GM19351 (cell line): Measurements from ENCODE around the gene TRIM47.

Experiments
- ATAC-seq: cut with Tn5 transposase; IDR thresholded peaks from one replicate; pipeline ENCODE4 v1.9.1; 2021; ENCODE audit warnings: mild to moderate bottlenecking, moderate library complexity; ENCODE audit not compliant: unreplicated experiment

TRIM47 gene

DNA sequence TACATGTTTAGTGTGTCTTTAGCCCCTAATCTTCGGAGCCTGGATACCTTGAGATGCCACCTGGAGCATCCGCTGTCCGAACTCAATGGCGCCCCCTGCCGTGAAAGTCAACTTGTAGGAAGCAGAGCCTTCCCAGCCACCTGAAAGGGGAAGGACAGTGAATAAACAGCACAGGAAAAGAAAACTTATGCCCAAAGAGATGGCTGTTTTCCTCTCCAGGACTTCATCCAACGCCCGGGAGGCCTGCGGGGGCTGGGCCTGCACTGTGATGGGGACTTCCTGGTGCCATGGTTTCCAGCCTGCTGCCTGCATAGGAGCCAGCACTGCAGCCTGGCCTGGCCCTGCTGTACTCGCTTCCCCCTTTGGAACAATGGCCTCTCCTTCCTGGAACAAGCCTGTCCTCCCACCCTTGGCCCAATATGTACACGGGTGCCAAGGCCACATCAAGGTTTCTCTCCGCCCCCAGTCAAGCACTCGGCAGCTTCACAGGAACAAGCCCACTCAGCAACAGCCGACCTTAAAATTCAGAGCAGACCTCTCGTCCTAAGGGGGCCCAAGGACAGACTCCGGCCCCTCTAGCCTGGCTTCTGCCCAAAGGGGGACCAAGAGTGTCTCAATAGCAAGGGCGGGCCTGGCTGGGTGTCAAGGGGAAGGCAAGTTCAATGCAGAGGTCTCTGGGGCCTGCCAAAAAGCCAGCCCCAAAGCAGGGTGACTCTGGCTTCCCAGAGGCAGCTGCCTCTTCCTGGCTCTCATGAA is 29.7 kb downstream of the TRIM47 start:
- ATAC-seq = no peak

DNA sequence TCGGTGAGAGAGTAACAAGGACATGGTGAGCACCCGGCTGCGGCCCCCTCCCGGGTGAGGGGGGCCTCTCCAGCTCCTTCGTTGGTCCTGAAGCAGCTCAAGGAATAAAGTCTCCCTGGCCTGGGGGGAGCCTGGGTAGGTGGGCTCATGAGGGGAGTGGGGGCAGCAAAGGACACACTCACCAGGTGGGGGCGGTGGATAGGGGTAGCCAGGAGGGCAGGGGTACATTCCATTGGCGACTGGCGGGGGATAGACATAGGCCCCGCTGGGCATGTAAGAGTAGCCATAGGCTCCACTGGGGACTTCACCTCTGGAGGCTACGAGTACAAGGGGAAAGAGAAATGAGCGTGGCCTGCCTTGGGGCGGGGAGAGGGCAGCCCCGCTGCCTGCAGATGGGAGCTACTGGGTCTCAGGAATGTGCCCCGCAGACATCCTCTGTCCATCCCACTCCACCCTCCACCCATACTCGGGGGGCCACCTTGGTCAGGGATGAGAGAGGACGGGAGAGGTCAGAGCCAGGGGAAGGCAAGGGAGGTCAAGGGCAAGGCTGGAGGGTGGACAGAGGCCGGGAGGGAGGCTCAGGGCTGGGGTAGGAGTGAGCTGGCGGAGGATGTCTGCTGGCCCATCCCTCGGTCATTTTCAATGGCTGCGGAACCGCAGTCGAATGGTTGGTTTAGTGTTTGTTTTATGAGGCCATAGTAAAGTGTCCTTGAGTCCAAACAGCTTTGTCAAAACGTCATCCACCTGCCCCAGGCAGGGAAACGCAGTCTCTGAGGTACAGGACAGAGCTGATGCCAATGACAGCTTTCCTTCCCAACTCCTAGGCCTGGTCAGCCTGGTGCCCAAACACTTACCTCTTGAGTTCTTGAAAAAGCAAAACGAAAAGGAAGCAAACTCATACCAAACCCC is 30.5 kb downstream of the TRIM47 start:
- ATAC-seq = no peak

DNA sequence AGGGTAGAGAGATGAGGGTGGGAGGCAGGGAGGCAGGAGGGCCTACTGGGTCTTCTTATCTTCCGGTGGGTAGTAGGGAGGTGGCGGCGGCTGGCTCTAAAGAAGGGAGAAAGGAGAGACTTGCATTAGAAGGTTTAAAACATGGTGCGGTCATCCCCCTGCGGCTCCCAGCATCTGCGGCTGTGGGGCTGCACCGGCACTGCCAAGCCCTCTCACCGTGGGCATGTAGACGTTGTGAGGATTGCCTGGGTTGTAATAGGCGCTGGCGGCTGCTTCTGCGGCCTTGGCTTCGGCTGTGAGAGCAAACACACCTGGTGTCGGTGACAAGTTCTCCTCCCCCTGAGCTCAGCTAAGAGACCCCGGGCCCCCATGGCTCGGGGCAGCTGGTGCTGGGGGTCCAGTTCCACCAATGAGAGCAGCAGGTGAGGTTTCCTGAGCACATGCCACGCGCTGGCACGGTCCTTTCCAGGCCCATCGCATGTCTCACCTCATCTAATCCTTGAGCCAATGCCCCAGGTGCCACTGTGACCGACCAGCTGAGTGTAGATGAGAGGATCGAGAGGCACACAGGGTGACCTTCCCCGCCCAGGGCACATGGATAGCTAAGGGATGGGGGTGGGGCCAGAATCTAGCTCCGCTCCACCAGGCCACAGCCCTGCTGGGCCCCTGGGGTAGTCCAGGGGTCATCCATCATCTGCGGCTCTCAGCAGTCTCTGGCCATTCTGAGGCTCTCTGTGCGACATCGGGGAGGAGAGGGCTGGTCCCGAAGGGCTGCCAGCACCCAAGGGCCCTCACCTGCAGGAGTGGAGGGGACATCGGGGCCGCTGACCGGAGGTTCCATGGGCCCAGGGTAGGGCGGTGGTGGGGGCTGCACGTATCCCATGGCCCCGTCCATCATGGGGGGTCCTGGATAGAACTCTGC is 31.4 kb downstream of the TRIM47 start:
- ATAC-seq = no peak

DNA sequence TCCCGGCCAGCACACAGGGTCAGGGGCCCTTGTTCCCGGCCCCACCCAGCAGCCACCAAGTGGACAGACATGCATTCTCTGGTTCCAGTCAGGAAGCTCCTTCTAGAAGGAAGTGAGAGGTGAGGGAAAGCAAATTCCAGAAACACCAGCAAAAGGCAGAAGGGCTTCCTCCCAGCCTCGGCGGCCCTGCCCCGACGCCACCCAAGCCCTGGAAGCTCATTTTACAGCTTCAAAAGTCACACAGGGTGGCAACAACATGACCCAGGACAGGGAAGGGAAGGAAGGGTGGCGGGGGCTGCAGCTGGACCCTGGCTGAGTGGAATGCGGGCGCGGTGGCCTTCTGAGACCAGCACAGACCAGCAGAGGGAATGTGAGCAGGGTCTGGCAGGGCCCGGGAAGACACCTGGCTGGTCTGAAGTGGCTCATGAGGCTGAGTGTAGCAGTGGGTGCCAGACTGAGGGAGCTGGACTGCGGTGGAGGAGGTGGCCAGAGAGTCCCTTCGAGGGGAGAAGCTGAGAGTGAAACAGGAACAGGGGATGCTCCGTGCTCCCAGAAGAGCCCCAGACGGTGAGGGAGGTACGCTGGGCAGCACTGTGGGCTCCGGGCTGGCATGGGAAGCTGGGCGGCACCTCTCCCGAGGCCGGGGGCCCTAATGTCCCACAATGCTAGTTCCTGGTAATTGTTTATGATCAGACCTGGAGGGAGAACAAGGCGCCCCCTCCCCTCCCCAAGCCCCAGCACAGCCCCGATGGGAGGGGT is 32.3 kb downstream of the TRIM47 start:
- ATAC-seq = no peak

DNA sequence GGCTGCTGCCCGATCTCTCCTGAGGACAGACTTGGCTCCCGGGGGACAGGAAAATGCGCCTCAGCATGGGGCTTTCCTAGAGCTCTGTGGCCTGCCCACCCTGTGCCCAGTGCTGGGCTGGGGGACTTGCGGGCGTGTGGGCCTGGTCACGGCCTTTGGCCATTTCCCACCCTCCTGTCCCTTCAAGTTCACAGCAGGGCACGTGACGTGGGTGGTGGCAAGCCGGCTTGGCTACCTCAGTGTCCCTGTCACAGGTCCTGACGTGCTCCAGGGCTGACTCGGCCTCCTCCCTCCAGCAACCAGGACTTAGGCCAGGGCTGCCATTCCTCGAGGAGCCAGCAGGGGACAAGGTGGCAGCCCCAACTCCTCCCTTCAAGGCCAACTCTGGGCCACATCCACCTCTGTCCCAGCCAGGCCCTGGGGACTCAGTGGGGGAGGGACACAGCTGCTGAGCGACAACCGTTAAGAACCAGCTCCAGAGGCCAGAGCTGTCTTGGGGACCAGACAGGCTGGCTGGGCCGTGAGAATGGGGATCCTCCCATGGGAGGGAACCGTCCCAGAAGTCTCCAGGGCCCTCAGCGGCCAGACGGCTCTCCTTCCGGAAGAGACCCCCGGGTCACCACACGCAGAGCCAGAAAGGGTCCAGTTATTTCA is 33.2 kb downstream of the TRIM47 start:
- ATAC-seq = peak; percentile 77

DNA sequence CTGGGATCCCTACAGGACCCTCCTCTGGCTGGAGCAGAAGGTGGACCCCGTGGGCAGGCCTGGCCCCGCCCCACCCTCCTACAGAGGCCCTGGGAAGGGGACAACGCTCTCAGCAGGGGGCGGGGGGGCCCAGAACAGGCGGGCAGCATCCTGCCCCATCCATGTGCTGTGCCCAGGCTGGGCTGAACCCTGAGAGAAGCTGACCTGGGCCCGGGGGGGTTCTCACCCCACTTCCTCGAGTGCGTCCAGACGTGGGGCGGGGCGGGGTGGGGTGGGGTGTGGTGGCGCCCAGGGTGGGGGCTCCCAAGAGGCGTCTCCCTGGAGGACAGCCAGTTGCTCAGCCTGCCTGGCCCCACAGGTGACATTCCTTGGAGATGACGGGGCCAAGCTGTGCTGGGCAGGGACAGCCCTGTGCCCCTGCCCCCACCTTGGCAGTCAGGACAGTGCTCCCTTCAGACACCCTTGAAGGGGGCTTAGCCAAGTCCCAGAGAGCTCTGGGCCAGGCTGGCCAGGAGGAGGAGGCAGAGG is 33.8 kb downstream of the TRIM47 start:
- peak; percentile 7 for ATAC-seq

DNA sequence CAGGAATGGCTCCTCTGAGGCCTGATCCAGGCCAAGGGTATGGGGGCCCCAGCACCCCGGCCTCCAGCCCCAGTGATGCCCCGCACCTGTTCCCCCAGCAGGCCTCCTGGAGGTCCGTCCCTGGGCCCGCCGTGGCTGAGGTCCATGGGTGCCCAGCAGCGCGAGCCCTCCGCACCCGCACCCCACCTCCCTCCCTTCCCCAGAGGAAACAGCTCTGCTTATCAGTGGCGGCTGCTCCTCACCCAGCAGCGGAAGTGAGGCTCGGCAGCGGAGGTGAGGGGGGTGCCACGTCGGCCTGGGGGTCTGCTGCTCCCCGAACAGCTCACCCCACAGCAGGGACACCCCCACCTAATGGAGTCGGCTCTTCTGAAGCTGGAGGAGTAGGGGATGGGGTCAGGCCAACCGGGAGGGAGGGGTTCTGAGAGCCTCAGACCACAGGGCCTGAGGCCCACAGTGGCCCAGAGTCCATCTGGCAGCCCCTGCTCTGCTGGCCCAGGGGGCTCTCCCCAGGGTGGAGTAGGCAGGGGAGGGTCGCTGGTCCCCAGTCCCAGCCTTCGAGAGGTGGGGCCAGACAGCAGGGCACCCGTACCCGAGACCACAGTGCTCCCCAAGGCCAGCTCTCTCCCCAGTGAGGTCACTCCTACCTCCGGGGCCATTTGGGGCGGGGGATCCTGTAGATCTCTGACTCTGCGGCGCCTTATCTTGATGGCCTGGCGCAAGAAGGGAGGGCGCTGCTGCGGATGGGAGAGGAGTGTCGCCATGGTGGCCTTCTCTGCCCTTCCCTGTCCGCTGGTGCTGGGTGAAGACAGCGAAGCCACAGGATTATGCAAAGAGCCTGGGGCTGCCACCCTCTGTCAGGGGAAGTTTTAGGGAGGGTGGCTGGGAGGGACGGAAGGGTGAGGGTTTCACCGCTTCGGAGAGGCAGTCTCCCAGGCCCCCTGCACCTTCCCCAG is 34.5 kb downstream of the TRIM47 start, which contains the start of gene UNC13D:
Gene UNC13D, minus strand, starts transcription at position 828 of the 953 bp plus-strand sequence. Its CDS starts 67 bp downstream, at position 761.
- peak; percentile 21 for ATAC-seq

DNA sequence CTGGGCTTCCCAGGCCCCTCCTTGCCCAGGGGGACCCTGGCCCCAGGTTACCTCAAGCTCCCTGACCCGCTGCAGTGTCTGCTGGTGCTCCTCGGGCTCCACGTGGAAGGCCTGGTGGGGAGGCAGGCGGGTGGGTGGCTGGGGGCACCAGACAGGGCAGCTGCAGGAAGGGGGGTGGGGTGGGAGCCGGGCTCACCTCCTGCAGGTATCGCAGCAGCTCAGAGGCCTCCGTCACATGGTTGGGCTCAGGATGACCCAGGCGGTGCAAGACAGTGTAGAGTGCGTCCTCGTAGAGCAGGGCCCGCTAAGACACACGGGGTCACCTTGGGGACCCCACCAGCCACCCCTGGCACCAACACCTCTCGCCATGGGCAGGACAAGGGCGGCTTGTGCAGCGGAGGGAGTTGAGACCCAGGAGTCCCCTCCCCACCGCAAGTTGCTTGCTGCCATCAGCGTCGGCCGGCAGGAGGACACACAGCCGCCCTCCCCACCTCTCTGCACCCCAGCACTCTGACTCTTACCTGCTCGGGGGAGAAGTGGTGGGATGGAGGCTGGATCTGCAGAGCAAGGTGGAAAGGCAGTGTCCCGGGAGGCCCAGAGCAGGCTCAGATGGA is 35.3 kb downstream of the TRIM47 start:
- ATAC-seq = no peak

DNA sequence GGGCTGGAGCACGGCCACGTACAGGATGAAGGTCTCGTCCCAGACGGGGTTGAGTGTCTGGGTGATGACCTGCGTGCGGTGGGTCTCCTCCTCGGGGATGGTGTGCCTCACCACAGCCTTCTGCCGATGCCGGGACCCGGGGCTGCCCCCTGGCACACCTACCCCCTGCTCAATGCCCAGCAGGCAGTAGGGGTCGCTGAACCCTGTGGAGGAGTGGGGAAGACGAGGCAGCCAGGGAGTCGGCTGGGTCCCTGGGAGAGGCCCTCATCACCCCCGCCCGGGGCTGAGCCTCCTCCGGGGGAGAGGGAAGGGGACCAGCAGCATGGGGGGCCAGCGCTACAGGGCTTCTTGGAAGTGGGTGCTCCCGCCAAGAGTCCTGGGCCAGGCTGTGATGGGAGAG is 36.0 kb downstream of the TRIM47 start:
- no peak for ATAC-seq

DNA sequence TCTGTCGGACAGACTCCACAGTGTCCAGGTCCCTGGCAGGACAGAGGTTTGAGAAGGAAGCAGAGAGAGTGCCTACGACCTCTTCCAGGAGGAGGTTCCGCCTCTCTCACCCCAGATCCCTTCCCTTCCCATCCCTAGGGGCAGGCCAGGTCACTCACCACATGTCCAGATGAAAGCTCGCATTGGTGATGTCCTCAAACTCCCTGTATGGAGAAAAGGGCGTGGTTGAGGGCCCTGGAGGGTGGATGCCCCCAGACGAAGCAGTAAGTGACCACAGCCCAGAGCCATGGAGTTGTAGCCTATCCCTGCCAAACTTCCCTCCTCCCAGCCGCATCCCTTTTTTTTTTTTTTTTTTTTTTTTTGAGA is 37.6 kb downstream of the TRIM47 start:
- ATAC-seq = no peak

DNA sequence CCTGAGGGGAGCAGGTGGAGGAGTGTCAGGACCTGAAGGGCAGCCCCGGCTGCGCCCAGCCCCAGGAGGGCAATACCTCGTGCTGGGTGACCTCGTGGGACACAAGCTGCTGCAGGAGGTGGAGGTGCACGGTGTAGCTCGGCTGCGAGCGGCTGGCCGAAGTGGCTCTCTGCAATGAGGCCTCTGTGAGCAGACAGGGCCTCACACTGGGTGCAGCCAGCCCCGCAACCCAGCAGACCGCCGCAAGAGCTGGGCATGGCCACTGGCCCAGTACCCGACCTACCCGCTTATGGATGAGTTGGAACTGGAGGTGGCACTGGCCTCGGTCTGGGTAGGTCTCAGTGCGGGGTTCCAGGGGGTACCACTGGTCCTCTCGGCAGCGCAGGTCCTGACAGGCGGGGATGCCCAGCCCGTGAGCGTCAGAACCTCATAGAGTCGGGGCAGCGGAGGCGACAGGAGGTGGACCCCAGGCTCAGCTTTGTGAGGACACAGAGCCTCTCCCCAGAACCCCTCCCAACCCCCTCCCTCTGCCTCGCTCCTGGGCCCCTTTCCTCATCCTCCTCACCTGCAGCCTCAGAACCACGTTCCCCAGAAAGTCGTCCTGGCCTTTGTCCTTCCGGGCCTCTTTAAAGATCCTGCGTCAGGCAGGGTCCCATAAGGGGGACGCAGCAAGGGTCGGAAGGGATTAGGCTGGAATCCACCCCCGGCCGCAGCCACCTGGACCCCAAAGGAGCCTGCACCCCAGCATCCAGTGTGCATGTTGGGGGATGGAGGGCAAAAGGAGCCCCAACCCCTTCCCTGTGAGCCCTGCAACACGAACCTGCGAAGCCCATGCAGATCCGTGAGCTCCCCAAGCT is 38.2 kb downstream of the TRIM47 start:
- no peak for ATAC-seq

DNA sequence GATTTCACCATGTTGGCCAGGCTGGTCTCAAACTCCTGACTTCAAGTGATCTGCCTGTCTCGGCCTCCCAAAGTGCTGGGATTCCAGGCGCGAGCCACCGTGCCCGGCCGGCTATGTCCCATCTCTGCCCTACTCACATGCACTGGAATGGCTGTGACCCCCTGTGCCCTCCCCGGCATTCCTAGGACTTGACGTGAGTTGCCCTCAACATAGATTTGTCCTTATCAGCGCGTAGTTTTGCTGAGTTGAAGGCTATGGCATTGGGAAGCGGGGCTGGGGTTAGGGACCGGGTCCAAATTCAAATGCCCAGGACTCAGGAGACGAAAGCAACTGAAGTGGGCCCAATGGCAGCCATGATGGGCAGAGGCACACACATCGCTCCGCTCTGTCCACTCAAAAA is 40.0 kb downstream of the TRIM47 start:
- ATAC-seq = no peak

DNA sequence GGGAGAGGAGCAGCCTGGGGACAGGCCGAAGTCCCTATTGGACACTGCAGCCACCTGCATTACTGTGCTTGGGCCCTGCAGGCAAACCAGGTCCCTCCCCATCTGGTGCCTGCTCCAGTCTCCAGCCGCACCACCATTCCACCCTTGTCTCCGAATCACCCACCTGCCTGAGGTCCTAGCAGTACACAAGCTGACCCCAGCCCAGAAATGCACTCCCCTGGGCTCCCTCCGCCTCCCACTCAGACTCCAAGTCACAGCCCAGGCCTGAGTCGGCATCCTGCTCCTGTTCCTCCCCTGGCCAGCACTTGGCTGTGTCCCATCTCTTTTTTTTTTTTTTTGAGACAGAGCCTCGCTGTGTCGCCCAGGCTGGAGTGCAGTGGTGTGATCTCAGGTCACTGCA is 40.5 kb downstream of the TRIM47 start:
- ATAC-seq = no peak

DNA sequence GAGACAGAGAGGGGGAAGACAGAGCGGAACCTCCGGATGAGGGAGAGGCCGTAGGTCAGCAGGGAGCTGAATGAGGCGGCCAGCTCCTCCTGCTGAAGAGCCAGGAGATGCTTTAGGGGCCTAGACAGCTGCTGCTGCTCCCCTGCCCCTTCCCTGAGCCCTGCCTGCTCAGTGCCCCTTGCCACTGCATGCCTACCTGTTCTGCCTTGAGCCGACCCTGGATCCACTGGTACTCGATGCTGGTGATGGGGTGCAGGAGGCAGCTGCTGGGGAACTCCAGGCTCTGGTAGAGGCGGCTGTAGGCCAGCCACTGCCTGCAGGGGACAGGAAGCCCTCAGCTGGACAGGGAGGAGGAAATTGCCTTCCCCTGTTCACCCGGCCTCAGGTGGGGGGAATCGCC is 41.8 kb downstream of the TRIM47 start:
- ATAC-seq = no peak

DNA sequence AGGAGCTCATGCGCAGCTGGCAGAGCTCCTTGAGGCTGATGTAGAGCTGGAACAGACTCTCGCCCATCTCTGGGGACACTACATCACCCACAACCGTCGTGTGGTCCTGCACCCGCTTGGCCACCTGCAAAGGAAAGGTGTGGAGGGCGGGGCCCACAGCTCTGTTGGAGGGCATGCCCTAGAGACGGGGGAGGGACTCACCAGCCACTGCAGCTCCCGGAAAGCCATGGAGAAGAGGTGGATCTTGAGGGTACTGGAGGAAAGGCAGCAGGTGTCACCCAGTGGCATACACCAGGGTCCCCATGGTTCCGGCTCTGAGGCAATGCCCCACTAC is 42.8 kb downstream of the TRIM47 start:
- no peak for ATAC-seq

DNA sequence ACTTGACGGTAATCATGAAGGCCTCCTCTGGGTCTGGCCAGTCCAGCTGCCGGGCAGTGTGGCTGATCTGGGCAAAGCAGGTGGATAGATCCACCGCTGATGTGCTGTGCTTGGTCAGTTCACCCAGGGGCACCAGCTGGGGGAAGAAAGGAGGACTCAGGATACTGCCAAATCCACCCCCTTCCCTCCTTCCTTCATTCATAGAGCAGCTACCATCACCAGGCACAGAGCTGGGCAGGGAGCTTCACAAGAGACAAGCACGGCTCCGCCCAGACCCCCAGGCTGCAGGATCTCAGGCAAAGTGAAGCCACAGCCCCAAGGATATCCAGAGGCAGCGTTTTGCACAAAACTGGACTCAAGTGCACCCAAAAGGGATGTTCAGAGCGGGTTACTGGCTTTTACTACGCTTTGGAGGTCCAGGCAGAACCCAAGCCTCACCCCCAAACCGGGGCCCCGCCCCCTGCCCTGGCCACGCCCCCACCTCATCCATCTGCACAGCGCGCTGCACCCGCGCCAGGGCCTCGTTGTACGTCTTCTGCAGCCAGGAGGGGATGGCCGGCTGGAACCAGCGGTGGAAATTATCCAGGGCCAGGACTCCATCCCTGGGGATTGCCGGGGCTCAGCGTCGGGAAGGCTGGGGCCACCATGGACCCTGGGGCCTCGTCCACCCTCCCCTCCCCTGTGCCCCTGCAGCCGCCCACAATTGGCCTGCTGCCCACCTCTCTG is 43.3 kb downstream of the TRIM47 start:
- ATAC-seq = no peak
